ENCODE data around the gene CFAP74. TPM values are rescaled to one million over a fixed set of nuclear protein-coding genes. Genes with fewer than 3 reads are reported as not detected.

CFAP74 gene
- total and polyA plus RNA-seq, 2 of the 13 experiments (the other 11 are each of a cell fraction or from before 2014, with no cell fraction given), result 0.27 to 0.62 TPM

GRCh38 chr1:1922956-1923833 is 80.4 kb downstream of the CFAP74 start (continued):
- TF ChIP-seq HNF4G (IDR thresholded peaks at IDR 0.05; ENCODE audit: borderline replicate concordance, low read depth, low read length) (peak; percentile 71), HNF4G (CRISPR knock-in tag; IDR thresholded peaks at IDR 0.05; ENCODE audit: borderline replicate concordance, low read depth) (peak; percentile 27; the same call in 1 of the 2 replicates), KLF15 (CRISPR knock-in tag; IDR thresholded peaks at IDR 0.05; ENCODE audit: borderline replicate concordance) (no peak), ZKSCAN8 (CRISPR knock-in tag; IDR thresholded peaks at IDR 0.05; ENCODE audit: borderline replicate concordance) (no peak), NONO (IDR thresholded peaks at IDR 0.05) (no peak), NONO (CRISPR knock-in tag; conservative IDR thresholded peaks at IDR 0.05) (0 out of 2 replicates have a peak, but pooled peaks have one; percentile 34), ZBTB20 (CRISPR knock-in tag; IDR thresholded peaks at IDR 0.05; ENCODE audit: borderline replicate concordance, low read depth) (peak; percentile 40; the same call in 1 of the 2 replicates), GATA4 (IDR thresholded peaks at IDR 0.05; ENCODE audit: borderline replicate concordance, low read depth) (no peak), KDM6A (CRISPR knock-in tag; IDR thresholded peaks at IDR 0.05; ENCODE audit: low read depth) (peak; percentile 62), FOXK1 (CRISPR knock-in tag; IDR thresholded peaks at IDR 0.05; ENCODE audit: borderline replicate concordance, low read depth) (no peak), ZNF773 (CRISPR knock-in tag; IDR thresholded peaks at IDR 0.05; ENCODE audit: borderline replicate concordance) (0 out of 2 replicates have a peak, but pooled peaks have one; percentile 4), ZBTB42 (CRISPR knock-in tag; IDR thresholded peaks at IDR 0.05) (no peak), FLYWCH1 (CRISPR knock-in tag; IDR thresholded peaks at IDR 0.05) (no peak)
- TF ChIP-seq, protein P1, sequence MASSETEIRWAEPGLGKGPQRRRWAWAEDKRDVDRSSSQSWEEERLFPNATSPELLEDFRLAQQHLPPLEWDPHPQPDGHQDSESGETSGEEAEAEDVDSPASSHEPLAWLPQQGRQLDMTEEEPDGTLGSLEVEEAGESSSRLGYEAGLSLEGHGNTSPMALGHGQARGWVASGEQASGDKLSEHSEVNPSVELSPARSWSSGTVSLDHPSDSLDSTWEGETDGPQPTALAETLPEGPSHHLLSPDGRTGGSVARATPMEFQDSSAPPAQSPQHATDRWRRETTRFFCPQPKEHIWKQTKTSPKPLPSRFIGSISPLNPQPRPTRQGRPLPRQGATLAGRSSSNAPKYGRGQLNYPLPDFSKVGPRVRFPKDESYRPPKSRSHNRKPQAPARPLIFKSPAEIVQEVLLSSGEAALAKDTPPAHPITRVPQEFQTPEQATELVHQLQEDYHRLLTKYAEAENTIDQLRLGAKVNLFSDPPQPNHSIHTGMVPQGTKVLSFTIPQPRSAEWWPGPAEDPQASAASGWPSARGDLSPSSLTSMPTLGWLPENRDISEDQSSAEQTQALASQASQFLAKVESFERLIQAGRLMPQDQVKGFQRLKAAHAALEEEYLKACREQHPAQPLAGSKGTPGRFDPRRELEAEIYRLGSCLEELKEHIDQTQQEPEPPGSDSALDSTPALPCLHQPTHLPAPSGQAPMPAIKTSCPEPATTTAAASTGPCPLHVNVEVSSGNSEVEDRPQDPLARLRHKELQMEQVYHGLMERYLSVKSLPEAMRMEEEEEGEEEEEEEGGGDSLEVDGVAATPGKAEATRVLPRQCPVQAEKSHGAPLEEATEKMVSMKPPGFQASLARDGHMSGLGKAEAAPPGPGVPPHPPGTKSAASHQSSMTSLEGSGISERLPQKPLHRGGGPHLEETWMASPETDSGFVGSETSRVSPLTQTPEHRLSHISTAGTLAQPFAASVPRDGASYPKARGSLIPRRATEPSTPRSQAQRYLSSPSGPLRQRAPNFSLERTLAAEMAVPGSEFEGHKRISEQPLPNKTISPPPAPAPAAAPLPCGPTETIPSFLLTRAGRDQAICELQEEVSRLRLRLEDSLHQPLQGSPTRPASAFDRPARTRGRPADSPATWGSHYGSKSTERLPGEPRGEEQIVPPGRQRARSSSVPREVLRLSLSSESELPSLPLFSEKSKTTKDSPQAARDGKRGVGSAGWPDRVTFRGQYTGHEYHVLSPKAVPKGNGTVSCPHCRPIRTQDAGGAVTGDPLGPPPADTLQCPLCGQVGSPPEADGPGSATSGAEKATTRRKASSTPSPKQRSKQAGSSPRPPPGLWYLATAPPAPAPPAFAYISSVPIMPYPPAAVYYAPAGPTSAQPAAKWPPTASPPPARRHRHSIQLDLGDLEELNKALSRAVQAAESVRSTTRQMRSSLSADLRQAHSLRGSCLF (CRISPR knock-in tag; IDR thresholded peaks at IDR 0.05; ENCODE audit: borderline replicate concordance), result no peak
- TF ChIP-seq, protein P2, sequence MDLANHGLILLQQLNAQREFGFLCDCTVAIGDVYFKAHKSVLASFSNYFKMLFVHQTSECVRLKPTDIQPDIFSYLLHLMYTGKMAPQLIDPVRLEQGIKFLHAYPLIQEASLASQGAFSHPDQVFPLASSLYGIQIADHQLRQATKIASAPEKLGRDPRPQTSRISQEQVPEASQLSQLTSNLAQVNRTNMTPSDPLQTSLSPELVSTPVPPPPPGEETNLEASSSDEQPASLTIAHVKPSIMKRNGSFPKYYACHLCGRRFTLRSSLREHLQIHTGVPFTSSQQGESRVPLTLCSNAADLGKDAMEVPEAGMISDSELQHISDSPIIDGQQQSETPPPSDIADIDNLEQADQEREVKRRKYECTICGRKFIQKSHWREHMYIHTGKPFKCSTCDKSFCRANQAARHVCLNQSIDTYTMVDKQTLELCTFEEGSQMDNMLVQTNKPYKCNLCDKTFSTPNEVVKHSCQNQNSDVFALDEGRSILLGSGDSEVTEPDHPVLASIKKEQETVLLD (CRISPR knock-in tag; IDR thresholded peaks at IDR 0.05; ENCODE audit: low read depth), result no peak
- TF ChIP-seq, protein P3, sequence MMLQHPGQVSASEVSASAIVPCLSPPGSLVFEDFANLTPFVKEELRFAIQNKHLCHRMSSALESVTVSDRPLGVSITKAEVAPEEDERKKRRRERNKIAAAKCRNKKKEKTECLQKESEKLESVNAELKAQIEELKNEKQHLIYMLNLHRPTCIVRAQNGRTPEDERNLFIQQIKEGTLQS (CRISPR knock-in tag; IDR thresholded peaks at IDR 0.05), result no peak
- TF ChIP-seq, protein P4, sequence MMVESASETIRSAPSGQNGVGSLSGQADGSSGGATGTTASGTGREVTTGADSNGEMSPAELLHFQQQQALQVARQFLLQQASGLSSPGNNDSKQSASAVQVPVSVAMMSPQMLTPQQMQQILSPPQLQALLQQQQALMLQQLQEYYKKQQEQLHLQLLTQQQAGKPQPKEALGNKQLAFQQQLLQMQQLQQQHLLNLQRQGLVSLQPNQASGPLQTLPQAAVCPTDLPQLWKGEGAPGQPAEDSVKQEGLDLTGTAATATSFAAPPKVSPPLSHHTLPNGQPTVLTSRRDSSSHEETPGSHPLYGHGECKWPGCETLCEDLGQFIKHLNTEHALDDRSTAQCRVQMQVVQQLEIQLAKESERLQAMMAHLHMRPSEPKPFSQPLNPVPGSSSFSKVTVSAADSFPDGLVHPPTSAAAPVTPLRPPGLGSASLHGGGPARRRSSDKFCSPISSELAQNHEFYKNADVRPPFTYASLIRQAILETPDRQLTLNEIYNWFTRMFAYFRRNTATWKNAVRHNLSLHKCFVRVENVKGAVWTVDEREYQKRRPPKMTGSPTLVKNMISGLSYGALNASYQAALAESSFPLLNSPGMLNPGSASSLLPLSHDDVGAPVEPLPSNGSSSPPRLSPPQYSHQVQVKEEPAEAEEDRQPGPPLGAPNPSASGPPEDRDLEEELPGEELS (CRISPR knock-in tag; IDR thresholded peaks at IDR 0.05), result peak; percentile 57; the same call in 1 of the 2 replicates

Measured in HepG2 (cell line).